ENCODE measurements around the gene OOSP2.
"Not testable (repeated sequence)": the region's sequence is repeated elsewhere in the genome, so short reads cannot be mapped to it uniquely, and the experiment has no call there.

OOSP2 gene, protein sequence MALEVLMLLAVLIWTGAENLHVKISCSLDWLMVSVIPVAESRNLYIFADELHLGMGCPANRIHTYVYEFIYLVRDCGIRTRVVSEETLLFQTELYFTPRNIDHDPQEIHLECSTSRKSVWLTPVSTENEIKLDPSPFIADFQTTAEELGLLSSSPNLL

DNA sequence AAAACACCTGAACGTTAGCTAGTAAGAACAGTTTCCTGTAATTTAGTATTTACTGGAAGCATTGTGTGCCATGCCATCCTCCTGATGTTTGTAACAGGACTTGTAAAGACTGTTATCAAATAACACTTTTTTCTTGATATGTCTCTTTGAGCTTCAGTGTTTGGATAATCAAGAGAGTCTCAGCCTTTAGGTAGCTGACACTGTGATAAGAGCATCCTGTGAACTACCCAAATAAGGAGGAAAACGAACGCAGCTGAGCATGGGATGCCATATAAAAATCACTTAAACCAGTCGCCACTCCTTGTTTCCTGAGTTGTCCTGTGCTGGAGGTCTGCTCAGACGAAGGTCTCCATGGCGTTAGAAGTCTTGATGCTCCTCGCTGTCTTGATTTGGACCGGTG, at the start of gene OOSP2:
Gene OOSP2 (plus strand): TSS at position 301 of the 400 bp plus-strand sequence. CDS start 51 bp downstream, at position 352.
- no peak for DNase-seq

GRCh38 chr11:59990421-59990820, 49.8 kb upstream of the OOSP2 start:
- no peak for DNase-seq

DNA sequence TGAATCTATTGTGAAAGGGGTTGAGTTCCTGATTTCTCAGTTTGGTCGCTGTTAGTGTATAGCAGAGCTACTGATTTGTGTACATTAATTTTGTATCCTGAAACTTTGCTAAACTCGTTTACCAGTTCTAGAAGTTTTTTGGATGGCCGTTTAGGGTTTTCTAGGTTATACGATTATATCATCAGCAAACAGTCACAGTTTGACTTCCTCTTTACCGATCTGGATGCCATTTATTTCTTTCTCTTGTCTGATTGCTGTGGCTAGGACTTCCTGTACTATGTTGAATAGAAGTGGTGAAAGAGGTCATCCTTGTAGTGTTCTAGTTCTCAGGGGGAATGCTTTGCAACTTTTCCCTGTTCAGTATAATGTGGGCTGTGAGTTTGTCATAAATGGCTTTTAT, 47.8 kb upstream of the OOSP2 start:
- no peak for DNase-seq

GRCh38 chr11:59997800-59998199, 42.4 kb upstream of the OOSP2 start:
- DNase-seq, result no peak

DNA sequence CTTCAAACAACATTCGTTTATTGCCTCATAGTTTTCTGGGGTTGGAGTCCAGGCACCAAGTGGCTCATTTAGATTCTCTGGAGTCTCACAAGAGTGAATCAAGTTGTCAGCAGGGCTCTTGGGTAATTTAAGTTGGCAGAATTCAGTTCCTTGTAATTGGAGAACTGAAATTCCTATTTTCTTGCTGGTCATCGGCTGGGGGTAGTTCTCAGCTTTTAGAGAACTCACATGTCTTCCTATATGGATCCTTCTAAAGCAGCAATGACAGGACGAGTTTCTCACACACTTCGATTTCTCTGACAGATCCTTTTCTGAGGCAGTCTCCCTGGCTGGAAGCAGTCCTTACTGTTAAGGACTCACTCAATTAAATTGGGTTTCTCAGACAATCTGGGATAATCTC, 40.5 kb upstream of the OOSP2 start:
- DNase-seq, result no peak

DNA sequence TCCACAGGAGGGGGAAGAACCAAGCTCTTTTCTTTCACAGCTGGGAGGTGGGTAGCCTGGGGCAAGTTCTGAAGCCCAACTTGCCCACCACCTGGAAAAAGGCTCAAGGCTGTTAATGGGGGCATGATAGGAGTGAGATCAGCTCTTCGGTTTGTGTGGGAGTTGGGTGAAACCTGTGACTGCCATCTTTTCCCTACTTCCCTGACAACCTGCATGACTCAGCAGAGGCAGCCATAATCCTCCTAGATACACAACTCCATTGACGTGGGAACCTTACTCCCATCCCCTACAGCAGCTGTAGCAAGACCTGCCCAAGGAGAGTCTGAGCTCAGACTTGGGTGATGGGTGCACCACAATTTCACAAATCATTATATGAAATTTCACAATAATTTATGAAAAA, 36.5 kb upstream of the OOSP2 start:
- DNase-seq, result no peak

DNA sequence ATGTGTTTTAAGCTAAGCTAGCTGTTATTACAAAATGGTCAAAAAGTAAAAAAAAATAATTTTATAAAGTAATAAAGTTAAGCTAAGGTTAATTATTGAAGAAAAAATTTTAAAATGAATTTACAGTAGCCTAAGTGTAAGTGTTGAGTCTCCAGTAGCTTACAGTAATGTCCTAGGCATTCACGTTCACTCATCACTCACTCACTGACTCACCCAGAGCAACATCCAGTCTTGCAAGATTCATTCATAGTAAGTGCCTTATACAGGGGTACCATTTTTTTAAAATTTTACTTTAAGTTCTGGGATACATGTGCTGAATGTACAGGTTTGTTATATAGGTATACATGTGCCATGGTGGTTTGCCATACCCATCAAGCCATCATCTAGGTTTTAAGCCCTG, 34.8 kb upstream of the OOSP2 start:
- no peak for DNase-seq

GRCh38 chr11:60016881-60017280, 23.3 kb upstream of the OOSP2 start, which contains the start of gene OOSP4B:
OOSP4B (plus strand) TSS chr11:60017181.
- DNase-seq, result no peak

- no peak for DNase-seq
Observed at GRCh38 chr11:60018058-60018457, 22.2 kb upstream of the OOSP2 start.

DNA sequence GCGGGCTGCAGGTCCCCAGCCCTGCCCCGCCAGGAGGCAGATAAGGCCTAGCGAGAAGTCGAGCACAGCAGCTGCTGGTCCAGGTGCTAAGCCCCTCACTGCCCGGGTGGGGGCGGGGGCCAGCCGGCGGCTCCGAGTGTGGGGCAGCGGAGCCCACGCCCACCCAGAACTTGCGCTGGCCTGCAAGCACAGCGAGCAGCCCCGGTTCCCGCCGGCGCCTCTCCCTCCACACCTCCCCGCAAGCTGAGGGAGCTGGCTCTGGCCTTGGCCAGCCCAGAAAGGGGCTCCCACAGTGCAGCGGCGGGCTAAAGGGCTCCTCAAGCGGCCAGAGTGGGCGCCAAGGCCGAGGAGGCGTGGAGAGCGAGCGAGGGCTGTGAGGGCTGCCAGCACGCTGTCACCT, 19.8 kb upstream of the OOSP2 start:
- DNase-seq, result not testable (repeated sequence)

DNA sequence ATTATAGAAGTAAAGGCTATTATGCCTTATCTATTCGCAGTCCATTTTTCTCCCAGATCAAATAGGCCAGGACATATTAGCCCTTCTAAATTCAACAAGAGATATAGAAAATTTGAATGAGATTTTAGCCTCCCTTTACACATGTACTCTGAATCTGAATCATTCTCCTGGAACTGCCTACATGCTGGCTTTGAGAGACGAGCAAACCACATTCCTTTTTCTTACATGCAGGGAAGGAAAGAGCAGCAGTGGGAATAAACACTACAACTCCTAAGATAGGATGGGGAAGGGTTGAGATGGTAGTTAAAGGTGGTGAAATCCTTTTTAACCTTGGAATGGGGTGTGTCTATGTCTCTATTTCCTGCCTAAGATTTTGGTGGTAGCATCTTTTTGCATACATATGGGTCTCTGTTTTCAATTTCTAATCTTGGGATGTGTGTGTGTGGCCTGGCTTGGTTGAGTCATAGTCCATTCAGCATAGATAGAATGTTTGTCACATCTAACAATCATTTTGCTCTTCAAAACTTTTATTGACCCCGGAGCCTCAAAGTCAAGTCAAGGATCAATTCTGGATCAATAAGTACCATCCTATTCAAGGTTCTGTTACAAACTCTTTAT, 11.1 kb upstream of the OOSP2 start:
- no peak for DNase-seq

GRCh38 chr11:60050422-60050821, 10.2 kb downstream of the OOSP2 start:
- DNase-seq, result not testable (repeated sequence)

DNA sequence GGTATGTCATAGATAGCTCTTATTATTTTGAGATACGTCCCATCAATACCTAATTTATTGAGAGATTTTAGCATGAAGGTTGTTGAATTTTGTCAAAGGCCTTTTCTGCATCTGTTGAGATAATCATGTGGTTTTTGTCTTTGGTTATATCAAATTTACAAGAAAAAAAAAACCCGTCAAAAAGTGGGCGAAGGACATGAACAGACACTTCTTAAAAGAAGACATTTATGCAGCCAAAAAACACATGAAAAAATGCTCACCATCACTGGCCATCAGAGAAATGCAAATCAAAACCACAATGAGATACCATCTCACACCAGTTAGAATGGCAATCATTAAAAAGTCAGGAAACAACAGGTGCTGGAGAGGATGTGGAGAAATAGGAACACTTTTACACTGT, 10.6 kb downstream of the OOSP2 start:
- not testable (repeated sequence) for DNase-seq

- DNase-seq, result no peak
Observed at GRCh38 chr11:60056349-60056969, 16.2 kb downstream of the OOSP2 start, which contains the start of gene MS4A3. MS4A3 (plus strand) TSS chr11:60056665; CDS start chr11:60061161, 4,496 bp downstream.

DNA sequence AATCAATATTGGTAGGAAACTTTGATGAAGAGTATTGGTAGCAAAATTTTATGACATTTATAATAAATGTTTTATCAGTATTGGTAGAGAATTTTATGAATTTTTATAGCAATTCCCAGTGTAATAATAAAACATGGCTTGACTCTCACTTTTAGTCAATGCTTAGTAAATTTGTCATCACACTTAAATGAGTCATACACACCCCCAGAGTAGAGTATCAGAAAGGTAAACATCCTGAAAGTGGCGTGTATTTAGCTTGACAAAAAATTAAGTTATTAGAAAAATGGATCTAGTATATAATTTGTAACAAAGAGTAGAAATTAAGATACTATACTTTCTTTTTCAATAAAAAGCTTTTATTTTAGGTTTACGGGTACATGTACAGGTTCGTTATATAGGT, 18.8 kb downstream of the OOSP2 start:
- no peak for DNase-seq

- DNase-seq, result no peak
Observed at GRCh38 chr11:60059521-60060240, 19.5 kb downstream of the OOSP2 start.

DNA sequence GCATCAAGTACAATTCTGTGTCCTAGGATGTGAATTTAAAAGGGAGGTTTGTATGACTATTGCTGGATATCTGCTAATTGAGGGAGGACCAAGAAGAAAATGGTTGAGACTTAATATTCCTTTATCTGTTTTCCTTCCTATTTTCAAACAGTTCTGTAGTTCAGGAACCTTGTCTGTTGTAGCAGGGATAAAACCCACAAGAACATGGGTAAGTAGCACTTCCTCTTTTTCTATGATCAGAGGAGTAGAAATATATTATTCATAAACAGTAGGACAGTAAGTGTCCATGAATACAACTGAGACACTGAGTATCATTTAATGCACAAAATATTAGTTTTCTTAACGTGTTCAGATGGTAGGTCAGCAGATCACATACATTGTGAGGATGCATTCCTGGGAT, 23.9 kb downstream of the OOSP2 start:
- DNase-seq, result no peak

- DNase-seq, result no peak
Observed at GRCh38 chr11:60065801-60066200, 25.6 kb downstream of the OOSP2 start.

- DNase-seq, result no peak
Observed at GRCh38 chr11:60069450-60069849, 29.2 kb downstream of the OOSP2 start.

DNA sequence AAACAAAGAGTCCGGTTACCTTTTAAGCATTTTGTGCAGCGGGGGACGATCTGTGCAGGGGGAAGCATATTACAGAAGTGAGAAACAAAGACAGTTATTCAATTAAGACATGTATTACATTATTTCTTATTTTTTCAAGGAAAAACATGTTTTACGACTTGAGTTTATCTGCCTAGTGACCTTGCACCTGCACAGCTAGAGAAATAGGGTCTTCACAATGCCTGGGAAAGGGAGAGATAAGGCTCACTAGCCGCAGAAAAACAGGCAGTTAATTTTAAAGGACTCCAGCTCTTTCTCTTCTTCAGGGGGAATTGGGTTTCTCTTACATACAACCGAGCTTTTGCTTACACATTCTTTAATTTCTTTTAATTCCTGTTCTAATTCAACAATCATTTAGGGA, 31.4 kb downstream of the OOSP2 start:
- not testable (repeated sequence) for DNase-seq

GRCh38 chr11:60077216-60077817, 37.1 kb downstream of the OOSP2 start:
- DNase-seq, result no peak

DNA sequence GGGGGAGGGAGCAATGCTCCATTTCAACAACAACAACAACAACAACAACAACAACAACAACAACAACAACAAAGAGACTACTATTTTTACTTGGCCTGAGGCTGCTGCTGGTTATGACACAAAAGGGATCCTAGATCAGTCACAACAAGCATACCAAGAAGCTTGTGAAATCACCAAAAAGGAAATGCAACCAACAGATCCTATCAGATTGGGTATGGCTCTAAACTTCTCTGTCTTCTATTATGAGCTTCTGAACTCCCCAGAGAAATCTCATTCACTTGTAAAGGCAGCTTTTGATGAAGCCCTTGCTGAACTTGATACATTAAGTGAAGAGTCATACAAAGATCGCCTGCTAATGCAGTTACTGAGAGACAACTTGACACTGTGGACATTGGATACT, 37.8 kb downstream of the OOSP2 start:
- DNase-seq, result no peak

- DNase-seq, result no peak
Observed at GRCh38 chr11:60078745-60079144, 38.5 kb downstream of the OOSP2 start.
